GM21381 (cell line): ENCODE data around the gene PPME1.
"Not testable (repeated sequence)": the region's sequence is repeated elsewhere in the genome, so short reads cannot be mapped to it uniquely, and the experiment has no call there.

ENCODE experiments used
- ATAC-seq: cut with Tn5 transposase; IDR thresholded peaks from one replicate; pipeline ENCODE4 v1.9.1; 2021; ENCODE audit warnings: mild to moderate bottlenecking, moderate library complexity; ENCODE audit not compliant: unreplicated experiment

Gene PPME1, protein sequence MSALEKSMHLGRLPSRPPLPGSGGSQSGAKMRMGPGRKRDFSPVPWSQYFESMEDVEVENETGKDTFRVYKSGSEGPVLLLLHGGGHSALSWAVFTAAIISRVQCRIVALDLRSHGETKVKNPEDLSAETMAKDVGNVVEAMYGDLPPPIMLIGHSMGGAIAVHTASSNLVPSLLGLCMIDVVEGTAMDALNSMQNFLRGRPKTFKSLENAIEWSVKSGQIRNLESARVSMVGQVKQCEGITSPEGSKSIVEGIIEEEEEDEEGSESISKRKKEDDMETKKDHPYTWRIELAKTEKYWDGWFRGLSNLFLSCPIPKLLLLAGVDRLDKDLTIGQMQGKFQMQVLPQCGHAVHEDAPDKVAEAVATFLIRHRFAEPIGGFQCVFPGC

DNA sequence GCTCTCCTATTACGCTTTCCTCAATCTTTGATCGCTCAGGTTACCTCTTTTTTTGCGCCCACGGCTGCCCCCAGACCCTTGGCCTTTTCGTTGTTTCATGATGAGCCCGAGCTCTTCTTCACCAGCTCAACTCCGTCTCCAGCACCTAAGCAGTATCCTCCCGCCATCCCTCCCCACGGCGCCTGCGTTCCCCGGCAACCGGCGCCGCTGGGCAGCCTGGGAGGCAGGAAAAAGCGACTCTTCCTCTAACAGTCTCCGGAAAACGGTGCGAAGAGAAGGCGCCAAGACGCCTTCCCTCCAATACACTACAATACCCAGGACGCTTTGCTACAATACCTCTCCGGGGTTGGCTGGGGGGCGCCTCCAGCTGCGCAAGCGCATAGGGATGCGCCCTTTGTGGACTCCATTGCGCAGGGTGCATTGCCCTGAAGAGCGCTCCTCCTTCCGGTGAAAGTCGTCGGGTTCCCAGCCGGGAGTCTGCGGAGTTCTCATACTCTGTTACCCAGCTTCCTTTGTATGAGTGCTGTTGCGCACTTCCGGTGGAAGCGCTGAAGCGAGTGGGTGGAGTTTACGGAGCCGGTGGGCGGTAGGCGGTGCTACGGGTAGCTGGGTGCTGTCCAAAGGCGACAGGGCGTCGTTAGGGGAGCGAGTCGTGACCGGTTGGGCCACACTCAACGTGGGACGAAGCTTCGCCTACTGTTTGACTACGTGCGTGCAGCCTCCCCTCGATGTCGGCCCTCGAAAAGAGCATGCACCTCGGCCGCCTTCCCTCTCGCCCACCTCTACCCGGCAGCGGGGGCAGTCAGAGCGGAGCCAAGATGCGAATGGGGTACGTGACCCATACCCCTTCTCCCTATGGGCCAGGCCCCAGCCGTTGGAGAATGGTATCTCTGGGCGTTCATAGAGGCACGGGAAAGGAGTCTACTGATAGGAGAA lies at the start of gene PPME1, which contains the start of gene C2CD3:
PPME1 (plus strand) TSS at position 596 of the 936 bp plus-strand sequence; CDS start at position 729, 133 bp downstream.
C2CD3 (minus strand) TSS at position 309 of the 936 bp plus-strand sequence; CDS start at position 99, 210 bp downstream.
- peak; percentile 92 for ATAC-seq

DNA sequence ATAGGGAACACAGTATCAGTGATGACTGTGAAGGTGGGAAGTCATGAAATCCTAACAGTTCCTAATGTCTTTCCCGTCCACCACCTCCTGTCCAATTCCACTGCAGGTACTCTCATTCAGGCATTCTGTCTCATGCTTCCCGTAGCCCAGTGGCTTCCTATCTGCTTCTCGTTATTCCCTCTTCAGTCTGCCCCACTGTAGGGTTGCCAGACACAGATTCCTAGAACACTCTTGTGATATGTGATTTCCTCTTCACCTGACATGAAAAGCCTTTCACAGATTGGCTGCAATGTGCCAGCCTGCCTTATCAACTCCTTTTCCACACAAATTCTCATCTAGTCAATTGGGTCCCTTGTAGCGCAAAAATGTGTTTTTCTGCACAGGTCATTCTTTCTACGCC lies 49.3 kb upstream of the PPME1 start:
- ATAC-seq, result no peak

DNA sequence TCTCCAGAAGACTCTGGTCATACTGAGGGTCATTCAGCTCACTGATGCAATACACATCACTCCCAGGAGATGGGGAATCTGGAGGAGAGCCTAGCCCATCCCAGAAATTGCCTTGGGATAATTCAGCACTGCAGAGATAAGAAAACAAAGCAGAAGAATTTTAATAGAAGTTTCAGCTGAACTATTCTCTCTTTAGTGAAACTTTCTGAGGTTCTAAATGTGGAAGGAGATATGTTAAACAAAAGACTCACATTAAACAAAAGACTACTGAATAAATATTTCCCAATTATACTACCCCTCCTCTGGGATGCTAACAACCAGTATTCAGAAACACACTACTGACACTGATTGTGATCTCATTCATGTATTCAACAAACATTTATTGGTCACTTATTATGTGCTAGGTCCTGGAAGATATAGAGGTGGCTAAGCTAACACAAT lies 48.1 kb upstream of the PPME1 start:
- ATAC-seq, result no peak

DNA sequence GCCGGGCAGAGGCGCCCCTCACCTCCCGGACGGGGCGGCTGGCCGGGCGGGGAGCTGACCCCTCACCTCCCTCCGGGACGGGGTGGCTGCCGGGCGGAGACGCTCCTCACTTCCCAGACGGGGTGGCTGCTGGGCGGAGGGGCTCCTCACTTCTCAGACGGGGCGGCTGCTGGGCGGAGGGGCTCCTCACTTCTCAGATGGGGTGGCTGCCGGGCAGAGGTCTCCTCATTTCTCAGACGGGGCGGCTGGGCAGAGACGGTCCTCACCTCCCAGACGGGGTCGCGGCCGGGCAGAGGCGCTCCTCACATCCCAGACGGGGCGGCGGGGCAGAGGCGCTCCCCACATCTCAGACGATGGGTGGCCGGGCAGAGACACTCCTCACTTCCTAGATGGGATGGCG lies 42.0 kb upstream of the PPME1 start:
- ATAC-seq, result not testable (repeated sequence)

DNA sequence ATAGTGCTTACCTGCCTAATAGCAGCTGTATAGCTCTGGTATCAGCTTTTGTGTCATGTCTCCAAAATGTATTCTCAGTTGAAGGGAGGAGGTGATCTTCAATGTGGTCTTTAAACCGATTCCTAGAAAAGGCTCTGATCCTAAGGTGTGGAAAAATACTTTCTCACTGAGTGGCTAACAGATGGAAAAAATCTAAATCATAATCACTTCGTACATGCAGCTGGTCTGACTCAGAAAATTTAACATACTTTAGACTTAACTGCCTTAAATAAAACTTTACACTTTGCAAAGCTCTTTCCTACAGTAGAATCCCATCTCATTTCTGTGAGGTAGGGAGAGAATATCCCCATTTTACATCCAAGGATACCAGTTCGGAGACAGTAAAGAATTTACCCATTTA lies 38.3 kb upstream of the PPME1 start:
- ATAC-seq, result no peak

DNA sequence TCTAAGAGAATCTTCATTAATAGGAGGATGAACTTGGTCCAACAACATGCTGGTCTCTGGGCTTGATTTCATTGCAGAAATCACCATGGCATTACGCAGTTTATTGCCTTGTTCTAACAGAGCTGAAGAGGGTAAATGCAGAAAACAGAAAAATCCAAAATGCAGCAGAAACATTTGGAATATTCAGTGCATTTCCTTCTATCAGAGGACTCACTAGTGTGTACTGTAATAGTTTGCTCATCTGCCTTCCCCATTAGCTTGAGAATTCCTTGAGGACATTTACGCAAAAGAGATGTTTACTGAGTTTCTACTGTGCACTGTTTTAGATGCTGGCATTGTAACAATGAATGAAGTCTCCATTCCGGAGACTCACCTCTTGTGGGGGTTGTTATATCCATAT lies 37.7 kb upstream of the PPME1 start:
- no peak for ATAC-seq

DNA sequence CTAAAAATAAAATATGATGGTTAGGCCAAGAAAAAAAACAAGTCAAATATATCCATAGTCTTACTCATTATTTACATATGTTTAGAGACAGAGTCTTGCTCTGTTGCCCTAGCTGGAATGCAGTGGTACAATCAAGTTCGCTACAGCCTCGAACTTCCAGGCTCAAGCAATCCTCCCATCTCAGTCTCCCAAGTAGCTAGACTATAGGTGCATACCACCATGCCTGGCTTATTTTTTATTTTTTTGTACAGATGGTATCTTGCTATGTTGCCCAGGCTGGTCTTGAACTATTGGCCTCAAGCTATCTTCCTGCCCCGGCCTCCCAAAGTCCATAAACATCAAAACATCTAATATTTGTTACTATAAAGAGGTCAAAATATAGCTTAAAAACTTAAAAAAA lies 36.4 kb upstream of the PPME1 start:
- no peak for ATAC-seq

DNA sequence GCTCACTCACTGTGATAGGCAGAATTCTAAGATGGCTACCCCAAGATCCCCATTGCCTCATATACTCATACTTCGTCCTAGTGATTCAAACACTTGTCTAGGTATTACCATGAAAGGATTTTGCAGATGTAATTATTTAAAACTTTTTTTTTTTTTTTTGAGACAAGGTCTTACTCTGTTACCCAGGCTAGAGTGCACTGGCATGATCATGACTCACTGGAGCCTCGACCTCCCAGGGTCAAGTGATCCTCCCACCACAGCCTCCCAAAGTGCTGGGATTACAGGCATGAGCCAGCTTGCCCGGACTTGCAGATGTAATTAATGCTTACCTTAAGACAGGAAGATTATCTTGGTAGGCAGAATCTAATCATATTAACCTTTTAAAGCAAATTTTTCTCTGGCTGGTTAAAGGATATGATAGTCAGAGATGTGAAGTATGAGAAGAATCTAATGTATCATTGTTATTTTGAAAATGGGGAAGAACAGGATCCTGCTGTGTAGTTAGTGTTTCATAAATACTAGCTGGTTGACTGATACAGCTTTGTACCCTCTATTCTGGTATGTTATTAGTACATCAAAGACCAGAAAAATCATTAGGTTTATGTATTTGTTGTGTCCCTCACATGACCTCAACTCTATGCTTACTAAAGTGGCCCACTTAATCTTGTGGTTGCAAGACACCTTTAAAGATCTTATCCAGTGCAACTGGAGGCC lies 35.8 kb upstream of the PPME1 start:
- ATAC-seq, result no peak

DNA sequence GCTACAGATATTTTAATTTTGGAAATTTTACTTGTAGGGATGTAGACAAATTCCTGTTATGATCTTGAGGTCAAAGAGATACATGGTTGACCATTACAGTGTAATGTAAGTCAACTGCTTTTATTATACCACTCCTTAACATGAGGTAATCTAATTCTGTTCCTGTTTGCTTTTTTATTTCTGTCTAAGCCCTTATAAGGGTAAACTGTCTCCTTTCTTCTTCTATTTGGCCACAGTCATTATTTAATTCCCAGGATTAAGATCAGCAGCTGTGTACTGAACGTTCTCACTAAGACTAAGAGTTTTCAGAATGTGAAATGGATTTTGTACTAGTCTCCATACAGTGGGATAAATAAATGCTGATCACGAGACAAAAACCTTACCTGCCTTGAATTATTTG lies 33.1 kb upstream of the PPME1 start:
- ATAC-seq, result no peak

DNA sequence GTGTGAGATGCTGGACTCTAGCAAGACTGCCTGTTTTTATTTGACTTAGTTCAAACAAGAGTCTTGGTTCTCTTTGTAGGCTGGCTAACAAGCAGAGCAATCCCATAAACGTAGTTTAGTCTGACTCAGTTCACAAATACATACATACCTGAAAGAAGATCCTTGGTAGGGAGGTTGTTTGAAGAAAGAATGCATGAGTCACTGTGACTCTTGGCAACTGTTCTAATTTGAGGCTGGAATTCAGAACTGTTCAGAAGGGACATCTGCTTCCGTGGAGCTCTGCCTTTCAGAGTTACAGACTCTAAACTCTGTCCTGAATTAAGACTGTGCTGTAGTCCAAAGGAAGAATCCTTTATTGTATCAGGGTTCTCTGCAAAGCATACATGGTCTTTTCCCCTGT lies 32.5 kb upstream of the PPME1 start:
- no peak for ATAC-seq

DNA sequence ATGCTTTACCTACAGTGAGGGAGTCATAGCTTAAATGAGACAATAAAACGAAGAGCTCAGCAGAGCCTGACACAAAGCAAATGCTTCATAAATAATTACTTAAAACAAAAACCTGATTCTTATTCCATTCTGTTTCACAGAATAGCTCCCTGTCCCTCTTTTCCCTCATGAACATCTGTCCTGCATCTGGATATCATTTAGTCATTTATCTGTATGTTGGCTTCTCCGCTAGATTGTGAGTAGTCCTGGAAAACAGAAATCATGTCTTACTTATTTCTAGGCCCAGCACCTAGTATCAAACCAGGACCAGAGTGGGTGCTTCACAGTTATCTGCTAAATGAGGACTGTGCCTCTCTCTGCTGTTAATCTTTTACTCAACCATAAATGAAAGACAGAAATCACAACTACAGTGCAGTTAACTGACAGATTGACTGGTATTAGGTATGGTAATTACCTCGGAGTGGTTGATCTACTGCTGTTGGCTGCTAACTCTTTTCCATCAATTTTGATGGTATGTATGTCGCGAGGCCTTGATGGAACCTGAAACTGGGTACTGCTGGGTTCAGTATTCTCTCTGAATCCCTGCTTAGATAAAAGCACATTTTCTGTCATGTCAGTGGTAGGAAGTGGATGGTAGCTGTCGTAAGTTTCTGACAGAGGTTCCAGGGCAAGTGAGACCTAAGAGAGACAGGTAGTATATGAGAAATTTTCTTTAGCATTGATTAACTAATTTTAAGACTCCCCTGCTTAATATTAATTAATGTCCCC lies 31.8 kb upstream of the PPME1 start:
- ATAC-seq, result no peak

DNA sequence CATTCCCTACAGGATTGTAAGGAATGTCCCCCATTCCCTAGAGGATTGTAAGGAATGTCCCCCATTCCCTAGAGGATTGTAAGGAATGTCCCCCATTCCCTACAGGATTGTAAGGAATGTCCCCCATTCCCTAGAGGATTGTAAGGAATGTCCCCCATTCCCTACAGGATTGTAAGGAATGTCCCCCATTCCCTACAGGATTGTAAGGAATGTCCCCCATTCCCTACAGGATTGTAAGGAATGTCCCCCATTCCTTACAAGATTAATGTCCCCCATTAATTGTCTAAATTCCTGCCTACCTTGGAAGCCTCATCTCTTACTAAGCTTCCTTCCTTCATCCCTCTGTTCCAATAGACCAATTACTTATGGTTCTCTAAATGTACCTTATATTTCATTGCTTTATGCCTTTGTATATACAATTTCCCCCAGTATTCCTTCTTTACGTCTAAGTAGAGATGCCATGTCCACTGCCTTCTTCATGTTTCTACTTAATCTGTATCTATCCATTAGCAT lies 31.1 kb upstream of the PPME1 start:
- ATAC-seq, result not testable (repeated sequence)

DNA sequence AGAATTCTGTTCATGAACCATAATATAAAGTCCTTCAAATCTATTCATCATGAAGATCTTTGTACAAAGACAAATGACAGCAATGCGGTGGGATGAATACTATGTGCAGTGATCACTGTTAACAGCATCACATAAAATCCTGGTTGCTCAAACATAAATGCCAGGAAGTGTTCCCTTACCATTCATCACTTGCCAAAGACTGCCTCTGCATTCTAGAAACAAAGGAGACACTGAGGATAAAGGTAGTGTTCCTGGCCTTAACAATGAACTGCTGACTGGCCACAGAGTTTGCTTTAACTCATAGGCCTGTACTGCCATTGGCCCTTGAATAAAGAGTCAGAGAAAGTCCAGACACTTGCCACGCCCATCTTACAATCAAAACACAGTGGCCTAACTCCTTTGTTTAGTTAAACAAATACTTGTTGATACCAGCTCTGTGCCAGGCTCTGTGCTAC lies 29.8 kb upstream of the PPME1 start:
- no peak for ATAC-seq

DNA sequence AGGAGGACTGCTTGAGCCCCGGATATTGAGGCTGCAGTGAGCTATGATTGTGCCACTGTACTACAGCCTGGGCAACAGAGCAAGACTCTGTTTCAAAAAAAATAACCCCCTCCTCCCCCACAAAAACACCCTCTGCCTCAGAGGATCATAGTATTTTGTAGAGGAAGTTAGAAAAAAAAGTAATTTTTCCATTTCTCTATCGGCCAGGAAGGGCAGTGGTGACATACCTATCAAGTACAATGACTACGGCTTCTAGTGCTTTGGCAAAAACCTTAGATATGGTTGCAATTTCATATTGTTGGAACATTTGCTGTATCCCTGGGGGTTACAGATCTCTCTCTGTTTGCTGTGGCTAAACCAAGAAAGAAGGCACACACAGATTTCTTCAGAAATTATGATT lies 29.2 kb upstream of the PPME1 start:
- ATAC-seq, result no peak

DNA sequence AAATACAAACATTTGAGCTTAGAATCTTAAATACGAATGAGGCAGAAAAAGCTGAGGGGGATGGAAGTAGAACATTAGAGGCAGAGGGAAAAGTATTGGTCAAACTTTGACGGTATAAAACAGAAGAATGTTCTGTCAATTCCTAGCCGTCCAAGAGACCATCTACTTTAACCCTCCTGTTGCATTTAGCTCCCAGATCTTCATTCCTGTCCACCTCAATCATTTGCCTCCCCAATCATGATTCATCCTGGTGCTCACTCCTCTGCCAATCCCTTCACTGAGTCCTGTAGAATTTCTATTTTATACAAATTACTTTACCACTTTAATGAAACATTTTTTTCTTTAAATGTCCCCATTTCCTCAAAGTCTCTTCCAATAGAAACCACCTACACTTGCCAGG lies 28.5 kb upstream of the PPME1 start:
- ATAC-seq, result no peak

DNA sequence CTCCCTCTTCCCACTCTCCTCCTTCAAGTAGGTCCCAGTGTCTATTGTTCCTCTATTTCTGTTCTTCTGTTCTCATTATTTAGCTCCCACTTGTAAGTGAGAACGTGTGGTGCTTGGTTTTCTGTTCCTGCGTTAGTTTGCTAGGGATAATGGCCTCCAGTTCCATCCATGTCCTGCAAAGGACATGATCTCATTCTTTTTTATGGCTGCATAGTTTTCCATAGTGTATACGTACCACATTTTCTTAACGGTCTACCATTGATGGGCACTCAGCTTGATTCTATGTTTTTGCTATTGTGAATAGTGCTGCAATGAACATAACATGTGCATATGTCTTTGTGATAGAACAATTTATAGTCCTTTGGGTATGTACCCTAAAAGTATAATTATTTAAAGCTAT lies 26.5 kb upstream of the PPME1 start:
- no peak for ATAC-seq

DNA sequence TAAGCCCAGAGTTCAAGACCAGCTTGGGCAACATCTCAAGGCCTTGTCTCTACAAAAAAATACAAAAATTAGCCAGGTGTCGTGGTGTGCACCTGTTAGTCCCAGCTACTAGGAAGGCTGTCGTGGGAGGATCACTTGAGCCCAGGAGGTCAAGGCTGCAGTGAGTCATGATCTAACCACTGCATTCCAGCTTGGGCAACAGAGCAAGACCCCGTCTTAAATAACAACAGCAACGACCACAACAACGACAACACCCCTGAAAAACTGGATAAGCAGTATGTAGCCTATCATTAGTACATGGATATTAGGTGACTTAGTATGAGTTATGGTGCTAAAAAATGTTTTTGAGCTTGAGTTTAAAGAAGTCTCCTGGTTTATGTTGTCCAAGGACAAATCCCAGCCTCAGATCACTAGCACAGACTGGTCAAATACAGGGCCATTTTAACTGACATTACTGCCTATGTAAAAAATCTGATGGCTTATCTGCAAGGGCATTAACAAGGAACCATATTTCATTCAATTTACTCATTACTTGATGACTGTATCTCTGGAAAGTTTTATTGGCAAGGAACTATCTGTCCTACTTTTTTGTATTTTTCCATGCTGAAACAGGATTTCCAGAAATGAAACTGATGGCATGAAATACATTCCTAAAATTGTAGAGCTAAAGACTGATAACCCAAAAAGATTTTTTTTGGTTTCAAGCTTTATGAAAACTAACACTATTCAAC lies 23.7 kb upstream of the PPME1 start:
- ATAC-seq, result no peak

DNA sequence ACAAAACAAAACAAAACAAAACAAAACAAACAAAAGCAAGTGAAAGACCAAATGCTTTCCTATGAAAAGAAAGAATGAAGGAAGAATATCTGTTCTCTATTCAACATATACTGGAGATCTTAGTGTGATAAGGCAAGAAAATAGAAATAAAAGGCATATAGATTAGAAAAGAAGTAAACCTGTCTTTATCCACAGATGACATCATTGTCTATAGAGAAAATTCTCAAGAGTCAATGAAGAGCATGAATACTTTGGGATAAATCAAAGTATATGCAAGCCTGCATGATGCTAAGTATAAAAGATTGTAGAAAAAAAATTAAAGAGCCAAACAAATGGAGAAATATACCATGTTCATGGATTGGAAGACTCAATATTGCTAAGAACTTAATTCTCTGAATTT lies 17.9 kb upstream of the PPME1 start:
- ATAC-seq, result no peak

DNA sequence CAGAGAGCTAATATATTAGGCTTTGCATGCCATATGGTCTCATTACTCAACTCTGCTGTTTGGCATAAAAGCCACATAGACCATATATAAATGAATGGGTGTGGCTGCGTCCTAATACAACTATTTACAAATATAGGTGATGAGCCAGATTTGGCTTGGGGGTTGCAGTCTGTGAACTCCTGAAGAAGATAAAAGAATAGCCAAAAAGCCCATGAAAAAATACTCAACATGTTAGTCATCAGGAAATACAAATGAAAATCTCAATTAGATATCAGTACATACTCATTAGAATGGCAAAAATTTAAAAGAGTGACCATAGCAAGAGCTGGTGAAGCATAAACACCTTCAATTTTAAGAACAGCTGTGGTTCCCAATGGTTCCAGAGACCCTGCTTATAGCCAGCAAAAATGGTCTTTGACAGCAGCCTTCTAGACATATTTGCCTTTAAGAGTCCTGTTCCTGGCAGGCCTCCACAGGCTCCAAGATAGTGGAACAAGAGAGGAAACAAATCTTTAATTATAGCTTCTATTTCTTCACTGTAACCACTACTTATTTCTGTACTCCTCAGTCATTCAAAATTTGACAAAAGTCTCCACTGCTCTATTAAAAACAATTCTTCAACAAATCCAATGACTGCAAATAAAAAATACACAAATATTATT lies 16.3 kb upstream of the PPME1 start:
- ATAC-seq, result no peak
